ENCODE measurements around the gene EXOC6B. TPM values are rescaled to one million over a fixed set of nuclear protein-coding genes. Genes with fewer than 3 reads are reported as not detected.

The EXOC6B gene
- total RNA-seq, 4 donors from 2014 or later, result 14.6 to 49.6 (median 19.3) TPM

DNA sequence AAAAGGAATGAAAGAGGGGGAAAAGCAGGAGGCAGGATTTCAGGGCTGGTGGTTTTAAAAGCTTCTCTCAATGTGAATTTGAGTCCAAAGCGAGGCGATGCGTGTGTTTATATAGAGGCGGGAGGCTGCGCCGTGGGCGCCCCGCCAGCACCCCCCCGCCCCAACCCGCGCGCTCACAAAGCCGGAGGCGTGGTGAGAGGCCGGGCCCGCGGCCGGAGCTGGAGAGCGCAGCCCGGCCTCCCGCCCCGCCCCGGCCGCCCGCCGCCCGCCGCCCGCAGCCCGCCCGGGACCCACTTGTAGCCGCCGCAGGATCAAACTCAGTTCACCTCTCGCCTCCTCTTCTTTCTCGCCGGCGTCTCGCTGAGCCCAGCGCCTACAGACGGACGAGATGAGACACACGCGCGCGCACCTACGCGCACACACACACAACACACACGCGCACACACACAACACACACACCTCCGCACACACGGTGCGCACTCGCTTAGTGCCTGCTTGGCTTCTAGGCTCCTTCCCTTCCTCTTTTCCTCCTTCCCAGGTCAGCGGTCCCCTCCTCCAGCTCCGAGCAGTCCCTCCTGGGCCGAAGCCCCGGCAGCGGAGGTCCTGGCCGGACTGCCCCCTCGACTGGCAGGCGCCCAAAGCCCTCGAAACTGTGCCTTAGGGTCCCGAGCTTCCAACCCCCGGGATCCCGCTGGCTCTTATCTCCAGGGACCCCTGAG, 676.8 kb downstream of the EXOC6B start:
- no peaks in the 10 kb centered on the region for H3K9me3 ChIP-seq
- DNase-seq, result peak in 1 of 2 donors; percentile 21
- intact Hi-C loops (cut with DNase I; ENCODE audit: low total_unique reads) (loop anchor here (1.0 to 10.0 kb wide), 4 partner anchors 12 to 694 kb away; partner anchors contain the start of gene DYSF), in situ Hi-C loops (cut with MboI; ENCODE audit: low sequenced_read_pairs in 4 of 4) (no loop called here)
- peak in 1 of 2 donors; percentile 10 for ATAC-seq
- H3K4me3 ChIP-seq, result peak overlapping the region; percentile 52 to 66 (median 54)
- peaks cover 44 to 55% of the 10 kb centered on the region in 2 donors for H3K4me1 ChIP-seq
- H3K27me3 ChIP-seq, result peaks cover 43 to 48% (median 45%) of the 10 kb centered on the region in 3 donors
- no peaks in the 10 kb centered on the region for H3K36me3 ChIP-seq
- TF ChIP-seq POLR2A (IDR thresholded peaks at IDR 0.05), result no peak
- TF ChIP-seq, protein P1, sequence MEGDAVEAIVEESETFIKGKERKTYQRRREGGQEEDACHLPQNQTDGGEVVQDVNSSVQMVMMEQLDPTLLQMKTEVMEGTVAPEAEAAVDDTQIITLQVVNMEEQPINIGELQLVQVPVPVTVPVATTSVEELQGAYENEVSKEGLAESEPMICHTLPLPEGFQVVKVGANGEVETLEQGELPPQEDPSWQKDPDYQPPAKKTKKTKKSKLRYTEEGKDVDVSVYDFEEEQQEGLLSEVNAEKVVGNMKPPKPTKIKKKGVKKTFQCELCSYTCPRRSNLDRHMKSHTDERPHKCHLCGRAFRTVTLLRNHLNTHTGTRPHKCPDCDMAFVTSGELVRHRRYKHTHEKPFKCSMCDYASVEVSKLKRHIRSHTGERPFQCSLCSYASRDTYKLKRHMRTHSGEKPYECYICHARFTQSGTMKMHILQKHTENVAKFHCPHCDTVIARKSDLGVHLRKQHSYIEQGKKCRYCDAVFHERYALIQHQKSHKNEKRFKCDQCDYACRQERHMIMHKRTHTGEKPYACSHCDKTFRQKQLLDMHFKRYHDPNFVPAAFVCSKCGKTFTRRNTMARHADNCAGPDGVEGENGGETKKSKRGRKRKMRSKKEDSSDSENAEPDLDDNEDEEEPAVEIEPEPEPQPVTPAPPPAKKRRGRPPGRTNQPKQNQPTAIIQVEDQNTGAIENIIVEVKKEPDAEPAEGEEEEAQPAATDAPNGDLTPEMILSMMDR (IDR thresholded peaks at IDR 0.05 in 4 of 5, conservative IDR thresholded peaks at IDR 0.05 in 1 of 5), result no peak
- no peak overlapping the region for H3K27ac ChIP-seq

DNA sequence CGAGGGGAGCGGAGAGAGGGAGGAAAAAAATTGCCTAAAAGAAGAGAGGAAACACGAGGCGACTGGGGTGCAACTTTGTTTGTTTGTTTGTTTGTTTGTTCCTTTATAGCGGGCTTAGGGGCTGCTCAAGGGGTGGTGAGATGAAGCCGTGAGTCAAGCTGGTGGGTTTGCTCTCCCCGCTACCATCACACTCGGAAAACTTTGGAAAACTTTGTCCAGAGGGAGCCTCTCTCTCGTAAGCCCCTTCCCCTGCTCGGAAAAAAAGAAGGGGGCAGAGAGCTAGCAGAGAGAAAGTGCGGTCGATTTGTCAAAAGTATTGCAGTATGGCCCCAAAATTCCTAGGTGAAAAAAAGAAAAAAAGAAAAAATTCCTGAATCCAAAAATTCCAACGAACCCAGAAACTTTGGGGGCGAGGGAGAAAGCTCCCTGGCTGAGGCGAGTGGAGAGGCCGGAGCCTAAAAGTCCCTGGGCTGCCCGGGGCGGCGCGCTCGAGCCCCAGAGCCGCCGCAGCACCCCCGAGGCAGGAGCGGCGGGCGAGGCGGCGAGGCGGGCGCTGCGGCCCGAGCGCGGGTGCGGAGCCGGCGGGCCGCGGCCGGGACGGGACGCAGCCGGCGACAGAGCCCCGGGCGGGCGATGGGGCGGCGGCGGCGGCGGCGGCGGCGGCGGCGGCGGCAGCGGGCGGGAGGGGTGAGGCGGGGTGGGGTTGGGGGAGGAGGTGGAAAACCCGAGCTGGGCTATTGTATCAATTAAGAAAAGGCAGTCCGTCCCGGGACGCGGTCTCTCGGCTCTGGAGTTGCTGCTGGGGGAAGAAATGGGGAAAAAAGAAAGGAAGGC, 677.6 kb downstream of the EXOC6B start:
- peaks cover 49 to 61% of the 10 kb centered on the region in 2 donors for H3K4me1 ChIP-seq
- H3K9me3 ChIP-seq, result no peaks in the 10 kb centered on the region
- ATAC-seq (no peak), DNase-seq (peak in 1 of 2 donors; percentile 8)
- no peaks in the 10 kb centered on the region for H3K36me3 ChIP-seq
- in situ Hi-C loops (cut with MboI; ENCODE audit: low sequenced_read_pairs in 4 of 4), result no loop called here
- intact Hi-C loops (cut with DNase I; ENCODE audit: low total_unique reads), result loop anchor here (10.0 kb wide), 1 partner anchor 693 kb away; the partner anchor contains the start of gene DYSF
- H3K27me3 ChIP-seq, result peaks cover 43 to 48% (median 45%) of the 10 kb centered on the region in 3 donors
- TF ChIP-seq, protein P1 (IDR thresholded peaks at IDR 0.05 in 4 of 5, conservative IDR thresholded peaks at IDR 0.05 in 1 of 5), result no peak
- TF ChIP-seq POLR2A (IDR thresholded peaks at IDR 0.05), result no peak
- peak overlapping the region; percentile 55 to 75 (median 66) for H3K4me3 ChIP-seq
- no peak overlapping the region for H3K27ac ChIP-seq

DNA sequence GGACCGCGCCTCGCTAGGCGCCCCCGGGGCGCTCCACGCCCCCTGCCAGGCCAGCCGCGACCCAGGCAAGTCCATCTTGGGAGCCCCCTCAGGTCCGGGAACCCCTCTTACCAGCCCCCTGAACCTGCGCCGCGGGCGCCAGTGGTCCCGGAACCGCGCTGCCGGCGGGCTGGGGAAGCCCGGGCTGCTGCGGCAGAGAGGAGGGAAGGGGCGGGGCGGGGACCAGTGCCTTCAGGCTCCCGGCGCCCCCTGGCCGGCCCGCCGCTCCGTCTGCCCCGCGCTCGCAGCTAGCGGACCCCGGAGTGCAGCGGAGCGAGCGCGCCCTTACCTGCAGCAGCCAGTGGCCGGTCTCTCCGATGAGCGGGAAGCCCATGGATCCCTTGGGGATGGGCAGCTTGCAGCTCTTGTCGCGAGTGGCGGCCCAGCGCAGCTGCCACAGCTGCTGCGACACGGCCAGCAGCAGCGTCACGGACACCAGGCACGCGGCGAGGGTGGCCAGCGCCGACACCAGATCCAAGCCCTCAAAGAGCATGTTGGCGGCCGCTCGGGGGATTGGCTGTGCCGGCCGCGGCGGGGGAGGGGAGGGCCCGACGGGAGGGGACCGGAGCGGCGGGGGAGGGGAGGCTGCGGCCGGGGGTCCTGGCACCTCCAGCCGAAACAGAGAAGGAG, 678.4 kb downstream of the EXOC6B start, which contains the start of gene CYP26B1:
Gene CYP26B1 (minus strand): TSS at position 560 of the 669 bp plus-strand sequence. CDS start 28 bp downstream, at position 532.
- no peak for ATAC-seq
- Histone ChIP-seq H3K27ac (peak within 1 kb of the TSS in 1 of 4 donors; percentile 1), H3K4me3 (peak within 1 kb of the TSS; percentile 55 to 75 (median 66)), H3K27me3 (peaks cover 43 to 48% (median 45%) of the 10 kb centered on the region in 3 donors), H3K9me3 (no peaks in the 10 kb centered on the region), H3K4me1 (peaks cover 53 to 69% of the 10 kb centered on the region in 2 donors), H3K36me3 (no peaks in the 10 kb centered on the region)
- TF ChIP-seq POLR2A (IDR thresholded peaks at IDR 0.05), result no peak
- TF ChIP-seq, protein P1 (IDR thresholded peaks at IDR 0.05 in 4 of 5, conservative IDR thresholded peaks at IDR 0.05 in 1 of 5), result no peak
- DNase-seq, result peak in 1 of 2 donors; percentile 52
- in situ Hi-C loops (cut with MboI; ENCODE audit: low sequenced_read_pairs in 4 of 4), result no loop called here
- intact Hi-C loops (cut with DNase I; ENCODE audit: low total_unique reads), result loop anchor here (10.0 kb wide), 1 partner anchor 693 kb away; the partner anchor contains the start of gene DYSF

All from gastrocnemius medialis (tissue), 4 donors.